IPS-18c (cell line): ENCODE data around the gene BET1.

Experiments used
- H3K4me3 ChIP-seq: 2 replicates; pipeline ENCODE4 v1.7.0; 2013; ENCODE audit warnings: low read depth, mild to moderate bottlenecking, low read length, moderate library complexity; ENCODE audit not compliant: insufficient read depth
- H3K9me3 ChIP-seq: one replicate; pipeline ENCODE4 v1.6.1; 2013; ENCODE audit warnings: mild to moderate bottlenecking, low read length, moderate library complexity; ENCODE audit not compliant: control insufficient read depth, insufficient read depth

Gene BET1

DNA sequence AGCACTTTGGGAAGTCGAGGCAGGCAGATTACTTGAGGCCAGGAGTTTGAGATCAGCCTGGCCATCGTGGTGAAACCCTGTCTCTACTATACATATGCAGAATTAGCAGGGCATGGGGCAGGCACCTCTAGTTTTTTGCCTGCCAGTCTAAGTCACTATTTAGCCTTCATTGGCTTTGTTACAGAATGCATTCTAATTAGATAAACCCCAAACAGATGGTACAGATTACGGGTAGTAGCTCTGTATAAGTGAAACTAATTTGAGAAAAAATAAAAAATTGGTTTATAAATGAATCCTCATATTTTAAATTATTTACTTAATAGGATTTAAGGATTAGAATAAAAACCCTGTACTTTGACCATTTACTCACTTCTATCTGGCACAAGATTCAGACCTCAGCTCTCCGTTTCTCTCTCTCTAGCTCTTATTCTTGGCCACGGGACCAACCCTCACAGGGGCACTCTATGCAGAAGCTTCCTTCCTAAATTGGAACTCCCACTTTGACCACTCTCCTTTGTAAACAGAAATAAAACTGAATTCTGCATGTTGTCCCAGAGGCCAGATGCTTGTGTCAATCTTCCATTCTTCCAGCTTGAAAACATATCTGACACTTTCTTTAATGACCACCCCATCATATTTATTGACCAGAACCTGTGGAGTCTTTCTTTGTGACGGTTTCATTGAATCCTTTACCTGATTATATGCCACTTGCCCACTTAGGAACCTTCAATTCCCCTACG, 26.8 kb downstream of the BET1 start:
- no peaks in the 10 kb centered on the region for H3K9me3 ChIP-seq
- H3K4me3 ChIP-seq: no peak overlapping the region

DNA sequence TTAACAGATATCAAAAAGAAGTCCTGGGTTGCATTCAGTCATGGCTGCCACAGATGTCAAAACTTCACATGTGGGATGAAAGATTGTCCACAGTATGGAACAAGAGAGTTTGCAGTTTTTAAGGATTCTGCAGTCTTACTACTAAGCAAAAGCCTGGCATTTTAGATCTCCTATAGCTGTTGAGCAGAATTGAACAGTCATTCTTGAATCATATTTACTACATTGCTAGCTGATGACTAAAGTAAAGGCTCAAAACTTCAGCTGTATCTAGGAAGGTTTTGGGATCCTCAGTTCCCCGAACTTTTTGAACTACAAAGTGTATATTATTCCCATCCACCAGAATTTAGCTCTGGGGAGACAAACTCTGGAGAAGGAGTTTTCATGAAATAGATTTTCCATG, 31.0 kb downstream of the BET1 start:
- Histone ChIP-seq H3K4me3 (no peak overlapping the region), H3K9me3 (no peaks in the 10 kb centered on the region)

DNA sequence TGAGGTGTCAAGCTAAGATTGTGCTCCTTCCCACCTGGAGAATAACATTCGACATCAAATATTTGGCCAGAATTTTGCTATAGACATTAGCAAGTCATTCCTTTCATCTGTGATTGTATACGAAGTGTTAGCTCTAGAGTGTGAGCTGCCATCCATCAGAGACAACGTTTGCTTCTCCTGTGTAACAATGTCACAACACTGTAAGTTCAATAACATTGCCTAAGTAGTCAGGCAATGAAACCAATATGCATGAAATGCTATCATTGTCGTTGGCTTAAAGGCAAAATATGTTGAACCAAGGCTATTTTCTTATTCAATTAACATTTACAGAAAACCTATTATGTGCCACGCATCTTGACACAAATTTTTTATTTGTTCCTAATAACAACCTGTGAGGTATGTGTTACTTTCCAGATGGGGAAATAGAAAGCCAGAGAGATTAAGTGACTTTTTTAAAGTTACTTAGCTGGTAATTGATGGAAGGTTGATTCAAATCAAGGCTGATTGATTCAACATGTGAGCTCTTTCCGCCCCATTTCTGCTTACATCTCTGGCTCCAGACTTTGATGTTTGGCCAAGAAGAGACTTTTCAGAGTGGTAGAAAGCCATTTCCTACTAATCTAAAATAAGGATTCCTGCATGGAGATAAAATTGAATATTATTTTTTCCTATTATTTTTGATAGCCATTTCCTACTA, 32.0 kb downstream of the BET1 start:
- H3K4me3 ChIP-seq: no peak overlapping the region
- no peaks in the 10 kb centered on the region for H3K9me3 ChIP-seq

DNA sequence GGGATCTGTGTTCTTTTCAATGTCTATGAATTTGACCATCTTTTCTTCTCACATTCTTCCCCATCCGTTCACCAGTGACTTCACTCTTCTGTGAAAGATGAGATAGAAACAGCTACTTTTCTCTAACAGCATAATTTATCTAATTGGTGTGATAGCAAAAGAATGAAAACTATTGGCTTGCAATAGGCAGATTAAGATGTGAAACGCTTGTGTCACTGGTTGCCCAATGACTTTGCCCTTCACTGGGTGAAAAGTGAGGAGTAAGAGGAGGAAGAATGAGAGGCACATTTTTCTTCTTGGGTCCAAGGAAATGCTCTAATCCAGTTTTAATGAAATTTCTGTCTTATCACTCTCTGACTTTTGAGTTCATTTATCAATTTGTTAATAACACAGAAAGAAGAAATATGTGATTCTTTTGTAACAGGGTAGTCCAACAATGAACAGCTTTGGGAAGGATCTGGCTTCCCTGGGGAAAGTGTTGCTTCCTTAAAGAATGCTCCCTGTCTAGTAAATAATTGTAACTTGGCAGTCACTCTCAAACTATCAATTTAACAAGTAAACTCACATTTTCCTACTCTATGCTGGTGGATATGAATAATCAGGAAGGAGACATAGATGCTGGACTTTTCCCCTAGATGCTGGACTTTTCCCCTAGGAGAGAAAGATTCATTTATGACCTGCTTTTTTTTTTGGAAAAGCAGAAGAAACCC, 35.1 kb downstream of the BET1 start:
- no peak overlapping the region for H3K4me3 ChIP-seq
- no peaks in the 10 kb centered on the region for H3K9me3 ChIP-seq

DNA sequence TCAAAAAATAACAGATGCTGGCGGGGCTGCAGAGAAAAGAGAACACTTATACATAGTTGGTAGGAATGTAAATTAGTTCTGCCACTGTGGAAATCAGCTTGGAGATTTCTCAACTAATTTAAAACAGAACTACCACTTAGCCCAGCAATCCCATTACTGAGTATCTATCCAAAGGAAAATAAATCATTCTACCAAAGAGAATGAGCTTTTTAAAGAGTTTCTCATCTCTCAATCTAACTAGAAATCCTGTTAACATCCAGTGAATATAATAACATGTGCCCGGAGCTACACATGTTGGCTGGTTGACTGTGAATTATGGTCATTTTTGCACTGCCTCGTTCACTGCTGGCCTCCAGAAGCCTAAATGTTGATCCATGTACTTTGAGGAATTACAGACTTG, 39.3 kb downstream of the BET1 start:
- Histone ChIP-seq H3K9me3 (no peaks in the 10 kb centered on the region), H3K4me3 (no peak overlapping the region)

DNA sequence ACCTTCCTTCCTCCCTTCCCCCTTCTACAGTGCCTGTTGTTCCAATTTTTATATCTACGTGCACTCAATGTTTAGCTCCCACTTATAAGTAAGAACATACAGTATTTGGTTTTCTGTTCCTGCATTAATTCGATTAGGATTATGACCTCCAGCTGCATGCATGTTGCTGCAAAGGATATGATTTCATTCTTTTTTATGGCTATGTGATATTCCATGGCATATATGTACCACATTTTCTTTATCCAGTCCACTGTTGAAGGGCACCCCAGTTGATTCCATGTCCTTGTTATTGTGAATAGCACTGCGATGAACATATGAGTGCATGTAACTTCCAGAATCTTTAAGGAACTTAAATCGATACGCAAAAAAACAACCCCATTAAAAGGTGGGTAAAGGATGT, 39.9 kb downstream of the BET1 start:
- H3K4me3 ChIP-seq: no peak overlapping the region

DNA sequence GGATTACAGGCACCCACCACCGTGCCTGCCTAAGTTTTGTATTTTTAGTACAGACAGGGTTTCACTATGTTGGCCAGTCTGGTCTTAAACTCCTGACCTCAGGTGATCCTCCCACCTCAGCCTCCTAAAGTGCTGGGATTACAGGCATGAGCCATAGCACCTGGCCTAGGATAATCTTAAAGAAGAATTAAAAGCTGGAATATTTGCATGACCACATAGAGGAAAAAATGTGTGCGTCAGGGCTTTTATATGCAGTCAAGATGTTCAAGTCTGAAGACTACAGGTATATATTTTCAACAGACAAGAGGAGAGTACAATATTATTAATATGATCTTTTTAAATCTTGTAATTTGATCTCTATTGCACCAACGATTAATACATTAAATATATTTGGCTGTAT, 43.2 kb downstream of the BET1 start:
- Histone ChIP-seq H3K4me3 (no peak overlapping the region), H3K9me3 (no peaks in the 10 kb centered on the region)

More for the DNA sequence above, 39.9 kb downstream of the BET1 start:
- no peaks in the 10 kb centered on the region for H3K9me3 ChIP-seq

DNA sequence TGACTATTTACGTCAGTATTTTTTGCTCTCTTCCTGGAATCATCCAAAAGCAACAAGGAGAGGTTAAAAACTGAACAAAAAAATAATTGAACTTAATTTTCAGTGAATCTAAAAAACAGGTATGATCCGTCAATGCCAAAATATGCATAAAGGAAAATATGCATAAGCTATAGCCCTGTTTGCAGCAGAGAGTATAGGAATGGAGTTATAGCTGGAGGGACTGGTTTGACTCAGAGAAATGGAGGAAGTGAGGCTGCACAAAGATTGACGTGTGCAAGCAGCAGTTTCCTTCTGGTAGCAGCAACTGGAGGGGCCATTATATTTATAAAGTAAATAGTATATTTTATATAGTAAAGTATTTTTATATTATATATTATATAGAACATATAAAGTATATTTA, 45.5 kb downstream of the BET1 start:
- Histone ChIP-seq H3K4me3 (no peak overlapping the region), H3K9me3 (no peaks in the 10 kb centered on the region)

DNA sequence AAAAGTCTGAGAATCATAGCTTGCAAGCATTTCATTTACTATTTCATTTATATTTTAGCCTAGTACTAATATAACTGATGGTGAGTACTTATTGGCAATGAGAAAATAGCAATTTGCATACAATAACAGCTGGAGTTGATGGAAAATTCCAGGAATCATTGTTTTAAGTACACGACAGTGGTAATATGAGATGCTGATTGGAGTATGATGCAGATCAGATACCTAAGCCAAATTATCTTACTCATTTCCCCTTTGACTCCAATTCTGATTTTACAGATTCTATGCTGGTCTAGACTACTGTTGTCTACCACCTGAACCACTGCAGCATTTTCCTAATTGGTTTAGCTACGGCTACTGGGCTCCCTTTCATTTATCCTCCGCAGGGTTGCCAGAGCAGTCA, 45.9 kb downstream of the BET1 start:
- no peaks in the 10 kb centered on the region for H3K9me3 ChIP-seq
- H3K4me3 ChIP-seq: no peak overlapping the region

DNA sequence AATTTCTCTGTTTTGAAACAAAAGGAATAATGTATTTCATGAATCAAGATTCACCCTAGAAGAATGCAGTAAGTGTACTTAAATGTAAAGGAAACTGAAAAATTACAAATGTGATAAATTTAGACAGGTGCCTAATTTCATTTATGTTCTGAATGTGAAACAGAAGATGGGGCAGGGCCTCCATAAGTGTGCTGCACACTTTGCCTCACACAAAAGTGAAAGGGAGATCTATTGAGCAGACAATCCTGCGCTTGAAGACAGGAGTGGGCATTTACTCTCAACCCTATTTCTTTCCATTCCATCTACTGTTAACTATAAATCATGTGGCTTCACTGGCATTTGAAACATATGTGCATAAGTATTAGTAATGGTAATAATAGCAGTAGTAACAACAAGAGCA, 46.4 kb downstream of the BET1 start:
- Histone ChIP-seq H3K4me3 (no peak overlapping the region), H3K9me3 (no peaks in the 10 kb centered on the region)

DNA sequence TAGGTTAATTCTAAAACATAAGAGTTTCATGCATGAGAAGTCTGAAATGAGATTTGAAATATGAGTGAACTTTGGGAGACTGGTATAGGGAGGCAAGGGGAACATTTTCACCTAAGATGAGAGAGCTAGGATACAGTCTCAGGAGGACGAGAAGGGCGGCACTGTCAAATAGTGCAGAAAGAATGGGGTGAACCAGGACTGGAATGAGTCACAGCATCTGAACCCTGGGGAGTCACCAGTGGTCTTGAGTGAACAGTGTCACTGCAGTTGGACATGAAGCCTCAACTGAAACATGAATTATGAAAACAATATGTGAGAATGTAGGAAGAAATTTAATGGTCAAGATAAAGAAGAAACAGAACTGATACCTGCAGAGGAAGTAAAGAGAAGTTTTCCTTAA, 48.9 kb downstream of the BET1 start:
- no peak overlapping the region for H3K4me3 ChIP-seq
- no peaks in the 10 kb centered on the region for H3K9me3 ChIP-seq

DNA sequence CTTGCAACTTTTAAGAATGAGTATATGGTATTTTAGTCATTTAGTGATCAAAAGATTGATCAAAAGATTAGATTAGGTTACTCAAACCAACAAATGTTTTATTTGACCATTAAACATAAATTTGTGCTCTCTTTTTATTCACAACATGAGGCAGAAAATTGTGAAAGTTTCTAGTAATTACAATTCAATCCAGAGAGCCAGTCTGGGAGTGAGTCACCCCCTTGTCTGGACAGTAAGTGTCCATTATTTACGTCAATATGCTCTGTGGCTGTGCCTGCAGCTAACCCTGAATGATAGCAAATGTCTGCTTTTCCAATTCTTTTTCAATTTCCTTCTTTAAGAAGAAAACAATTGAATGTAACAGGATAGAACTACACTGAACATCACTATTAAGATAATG, 54.7 kb downstream of the BET1 start:
- Histone ChIP-seq H3K4me3 (no peak overlapping the region), H3K9me3 (no peaks in the 10 kb centered on the region)

DNA sequence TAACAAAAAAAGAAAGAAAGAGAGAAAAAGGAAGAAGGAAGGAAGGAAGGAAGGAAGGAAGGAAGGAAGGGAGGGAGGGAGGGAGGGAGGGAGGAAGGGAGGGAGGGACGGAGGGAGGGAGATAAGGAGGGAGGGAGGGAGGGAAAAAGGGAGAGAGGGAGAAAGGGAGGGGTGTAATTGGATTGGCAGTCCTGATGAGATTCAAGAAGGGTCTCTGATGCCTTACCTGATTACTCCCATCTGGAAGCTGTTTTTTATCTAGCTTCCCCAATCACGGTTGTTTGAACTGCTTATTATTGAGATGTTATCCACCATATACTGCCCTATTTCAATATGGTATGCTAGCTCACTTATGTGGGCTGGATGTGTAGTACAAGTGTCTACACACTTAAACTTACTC, 55.3 kb downstream of the BET1 start:
- Histone ChIP-seq H3K4me3 (no peak overlapping the region), H3K9me3 (no peaks in the 10 kb centered on the region)

DNA sequence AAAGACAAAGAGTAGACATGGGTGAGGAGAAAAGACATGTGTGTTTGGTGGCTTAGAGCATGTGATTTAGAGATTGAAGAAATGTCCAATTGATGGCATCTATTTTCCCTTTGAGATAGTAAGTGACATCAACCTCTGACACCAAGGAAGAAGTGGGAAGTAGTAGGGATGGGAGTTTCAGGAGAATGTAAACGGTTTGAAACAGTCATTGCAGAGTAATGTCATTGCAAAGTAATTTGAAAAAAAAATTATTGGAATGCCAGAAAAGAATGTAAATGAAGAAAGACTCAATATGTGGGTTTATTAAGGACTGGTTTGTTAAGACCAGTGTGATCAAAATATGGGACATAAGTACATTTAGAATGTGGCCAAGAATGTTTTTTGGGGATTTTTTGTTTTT, 56.0 kb downstream of the BET1 start:
- Histone ChIP-seq H3K9me3 (no peaks in the 10 kb centered on the region), H3K4me3 (no peak overlapping the region)

DNA sequence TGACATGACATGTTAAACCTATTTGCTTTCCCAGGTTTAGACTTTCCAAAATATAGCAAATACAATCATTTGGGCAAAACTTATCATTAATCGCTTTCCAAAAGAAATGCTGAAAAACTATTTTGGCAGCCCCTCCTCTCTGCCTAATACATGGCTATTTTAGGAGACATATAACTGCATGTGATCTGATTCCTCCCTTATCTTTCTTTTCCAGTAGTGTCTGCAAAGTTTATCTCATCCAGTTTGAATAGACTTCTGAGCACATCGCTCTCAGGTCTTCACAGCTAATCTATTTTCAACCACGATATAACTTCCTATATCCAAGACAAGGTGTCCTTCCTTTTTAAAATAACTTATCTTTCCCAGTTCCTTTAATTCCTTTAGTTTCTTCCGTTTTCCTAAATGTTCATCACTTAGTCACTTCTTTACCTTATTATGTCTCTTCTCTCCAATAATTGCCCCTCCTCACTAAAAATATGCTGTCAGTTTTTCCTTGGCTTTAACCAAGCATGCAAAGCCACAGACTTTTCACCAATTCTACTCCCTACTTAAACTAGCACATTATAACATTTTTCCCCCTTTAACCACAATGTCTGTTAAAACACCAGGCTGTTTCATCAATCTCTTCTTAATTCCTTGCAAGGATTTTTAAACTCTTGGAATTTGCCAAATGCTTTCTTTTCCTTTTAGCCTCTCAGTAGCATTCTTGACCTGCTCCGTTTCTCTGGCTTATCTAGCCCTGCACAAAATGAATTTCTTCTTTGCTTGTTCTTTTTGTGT, 58.2 kb downstream of the BET1 start:
- Histone ChIP-seq H3K9me3 (no peaks in the 10 kb centered on the region), H3K4me3 (no peak overlapping the region)

DNA sequence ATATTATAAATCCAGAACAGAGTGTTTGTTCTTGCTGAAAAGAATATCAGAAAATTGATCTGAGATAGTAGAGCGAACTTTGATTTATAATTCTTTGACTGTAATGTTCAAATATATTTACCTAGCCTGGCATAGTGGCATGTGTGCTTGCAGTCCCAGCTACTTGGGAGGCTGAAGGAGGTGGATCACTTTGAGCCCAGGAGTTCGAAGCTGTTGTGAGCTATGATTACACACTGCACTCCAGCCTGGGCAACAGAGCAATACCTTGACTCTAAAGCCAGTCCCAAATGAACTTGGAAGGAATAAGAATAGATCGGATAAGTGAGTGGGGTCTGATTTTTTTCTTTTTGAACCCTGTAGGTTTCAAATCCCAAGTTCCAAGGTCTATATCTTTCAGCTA, 59.1 kb downstream of the BET1 start:
- H3K9me3 ChIP-seq: no peaks in the 10 kb centered on the region
- H3K4me3 ChIP-seq: no peak overlapping the region

DNA sequence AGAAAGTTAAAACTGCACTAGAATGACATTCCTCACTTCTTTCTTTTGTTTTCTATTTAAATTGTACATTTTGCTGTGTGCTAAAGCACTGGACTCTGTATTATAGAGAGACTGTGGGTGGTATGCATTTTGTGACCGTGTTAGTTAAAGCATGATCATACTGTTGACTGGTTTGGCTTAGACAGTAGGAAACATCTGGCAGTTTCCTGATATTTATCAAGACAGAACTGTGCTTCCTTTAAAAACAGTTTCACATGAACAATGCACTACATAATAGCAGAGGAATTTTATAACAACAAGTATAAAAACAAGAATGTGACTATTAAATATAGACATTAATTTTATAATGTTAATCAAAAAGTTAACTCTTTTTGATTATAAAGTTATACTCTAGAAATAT, 59.5 kb downstream of the BET1 start:
- Histone ChIP-seq H3K9me3 (no peaks in the 10 kb centered on the region), H3K4me3 (no peak overlapping the region)
